ENCODE measurements around the gene METTL23.
A peak's percentile ranks its signal among the peaks of the same experiment; 100 is the strongest.

METTL23 gene

GRCh38 chr17:76679239-76679638, 47.4 kb upstream of the METTL23 start:
- H3F3A ChIP-seq (ENCODE audit: insufficient read depth, low read length), result no peaks in the 10 kb centered on the region
- H2AFZ ChIP-seq (ENCODE audit: low read length), result no peak overlapping the region
- H3K4me2 ChIP-seq (ENCODE audit: low read length), result no peak overlapping the region
- no peaks in the 10 kb centered on the region for H4K20me1 ChIP-seq (ENCODE audit: insufficient read depth, low read length)
- H3K4me1 ChIP-seq (ENCODE audit: insufficient read depth, low read length, severe bottlenecking), result peaks cover 12% of the 10 kb centered on the region
- peaks cover 7% of the 10 kb centered on the region; the same call in 1 of the 2 replicates for H3K27me3 ChIP-seq (ENCODE audit: insufficient read depth, low read length)
- H3K4me3 ChIP-seq (ENCODE audit: low read depth, low read length, poor library complexity, severe bottlenecking), result no peak overlapping the region
- H3K36me3 ChIP-seq (ENCODE audit: insufficient read depth, low read length), result no peaks in the 10 kb centered on the region
- H3K27ac ChIP-seq (ENCODE audit: low read depth, low read length, poor library complexity, severe bottlenecking), result no peak overlapping the region
- no peak overlapping the region for H3K9ac ChIP-seq (ENCODE audit: low read length)
- no peaks in the 10 kb centered on the region for H3K79me2 ChIP-seq (ENCODE audit: insufficient read depth, low read length)
- TF ChIP-seq CTCF (IDR thresholded peaks at IDR 0.05; ENCODE audit: low read length), result no peak
- TF ChIP-seq EZH2 (IDR thresholded peaks at IDR 0.05; ENCODE audit: borderline replicate concordance, low read length), result no peak
- no peaks in the 10 kb centered on the region for H3K9me3 ChIP-seq (ENCODE audit: low read length)
- no peaks in the 10 kb centered on the region for H3K9me2 ChIP-seq (ENCODE audit: low read depth, low read length)

GRCh38 chr17:76681222-76682137, 45.2 kb upstream of the METTL23 start:
- Histone ChIP-seq H3K4me3 (ENCODE audit: low read depth, low read length, poor library complexity, severe bottlenecking) (no peak overlapping the region), H3K27me3 (ENCODE audit: insufficient read depth, low read length) (peaks cover 10% of the 10 kb centered on the region; the same call in 1 of the 2 replicates), H3K9me2 (ENCODE audit: low read depth, low read length) (no peaks in the 10 kb centered on the region), H3K9ac (ENCODE audit: low read length) (no peak overlapping the region), H3F3A (ENCODE audit: insufficient read depth, low read length) (no peaks in the 10 kb centered on the region), H2AFZ (ENCODE audit: low read length) (no peak overlapping the region), H3K4me2 (ENCODE audit: low read length) (no peak overlapping the region), H3K79me2 (ENCODE audit: insufficient read depth, low read length) (no peaks in the 10 kb centered on the region), H4K20me1 (ENCODE audit: insufficient read depth, low read length) (no peaks in the 10 kb centered on the region), H3K27ac (ENCODE audit: low read depth, low read length, poor library complexity, severe bottlenecking) (no peak overlapping the region), H3K9me3 (ENCODE audit: low read length) (no peaks in the 10 kb centered on the region), H3K36me3 (ENCODE audit: insufficient read depth, low read length) (no peaks in the 10 kb centered on the region), H3K4me1 (ENCODE audit: insufficient read depth, low read length, severe bottlenecking) (peaks cover 12% of the 10 kb centered on the region)
- peak; percentile 89 for TF ChIP-seq CTCF (IDR thresholded peaks at IDR 0.05; ENCODE audit: low read length)
- no peak for TF ChIP-seq EZH2 (IDR thresholded peaks at IDR 0.05; ENCODE audit: borderline replicate concordance, low read length)

GRCh38 chr17:76682296-76682695, 44.3 kb upstream of the METTL23 start:
- Histone ChIP-seq H3K27me3 (ENCODE audit: insufficient read depth, low read length) (peaks cover 16% of the 10 kb centered on the region; the same call in 1 of the 2 replicates), H3K36me3 (ENCODE audit: insufficient read depth, low read length) (no peaks in the 10 kb centered on the region), H3K4me1 (ENCODE audit: insufficient read depth, low read length, severe bottlenecking) (peaks cover 12% of the 10 kb centered on the region), H3K9me2 (ENCODE audit: low read depth, low read length) (no peaks in the 10 kb centered on the region), H2AFZ (ENCODE audit: low read length) (no peak overlapping the region), H3F3A (ENCODE audit: insufficient read depth, low read length) (no peaks in the 10 kb centered on the region), H3K9ac (ENCODE audit: low read length) (no peak overlapping the region), H4K20me1 (ENCODE audit: insufficient read depth, low read length) (no peaks in the 10 kb centered on the region), H3K27ac (ENCODE audit: low read depth, low read length, poor library complexity, severe bottlenecking) (no peak overlapping the region), H3K9me3 (ENCODE audit: low read length) (no peaks in the 10 kb centered on the region), H3K79me2 (ENCODE audit: insufficient read depth, low read length) (no peaks in the 10 kb centered on the region), H3K4me3 (ENCODE audit: low read depth, low read length, poor library complexity, severe bottlenecking) (no peak overlapping the region), H3K4me2 (ENCODE audit: low read length) (no peak overlapping the region)
- TF ChIP-seq EZH2 (IDR thresholded peaks at IDR 0.05; ENCODE audit: borderline replicate concordance, low read length) (no peak), CTCF (IDR thresholded peaks at IDR 0.05; ENCODE audit: low read length) (no peak)
